Epithelial cell of esophagus (primary cell): ENCODE results near the gene CRYGA.

ENCODE experiments used
- DNase-seq: peaks from one replicate; pipeline ENCODE4 v3.0.0; 2010; ENCODE audit warnings: low read depth
- H3K4me3 ChIP-seq: 2 replicates; pipeline ENCODE4 v1.5.1; 2011; ENCODE audit warnings: mild to moderate bottlenecking, low read length, control low read depth
- CTCF ChIP-seq: IDR thresholded peaks from 2 replicates; pipeline ENCODE4 v1.5.1; 2011; ENCODE audit warnings: low read depth, mild to moderate bottlenecking, low read length, control low read depth, inconsistent platforms; ENCODE audit not compliant: insufficient read depth; ENCODE audit errors: missing control alignments

Gene CRYGA

GRCh38 chr2:208192611-208193236, 29.3 kb upstream of the CRYGA start:
- no peak for TF ChIP-seq CTCF
- H3K4me3 ChIP-seq: no peak overlapping the region
- peak; percentile 58 for DNase-seq

- H3K4me3 ChIP-seq: no peak within 1 kb of the TSS
- DNase-seq: no peak
- no peak for TF ChIP-seq CTCF
These were observed 26.6 kb upstream of the CRYGA start, which contains the start of gene C2orf80 for GRCh38 chr2:208189810-208190503. TSS of gene C2orf80 (minus strand) at chr2:208190030. CDS start at chr2:208186986, 3,044 bp downstream.

GRCh38 chr2:208189069-208189809, 25.9 kb upstream of the CRYGA start:
- TF ChIP-seq CTCF: no peak
- H3K4me3 ChIP-seq: no peak overlapping the region
- DNase-seq: no peak

- H3K4me3 ChIP-seq: no peak overlapping the region
- TF ChIP-seq CTCF: no peak
- no peak for DNase-seq
These were observed 23.5 kb upstream of the CRYGA start for GRCh38 chr2:208186893-208187292.

GRCh38 chr2:208186465-208186864, 23.1 kb upstream of the CRYGA start:
- TF ChIP-seq CTCF: no peak
- DNase-seq: no peak
- no peak overlapping the region for H3K4me3 ChIP-seq

GRCh38 chr2:208183972-208184705, 20.8 kb upstream of the CRYGA start:
- no peak overlapping the region for H3K4me3 ChIP-seq
- no peak for DNase-seq
- no peak for TF ChIP-seq CTCF
